Endothelial cell of umbilical vein (primary cell): Measurements from ENCODE around the gene SRGAP3. TPM values are rescaled to one million over a fixed set of nuclear protein-coding genes. Genes with fewer than 3 reads are reported as not detected.

Experiments
- BruUV-seq: library from RNA; stranded (reverse); fragments of 400-500 nt; replicated peaks from 2 replicates; lab custom pipeline; 2021; lab: Mats Ljungman, UMichigan
- CTCF ChIA-PET: fragments of 300-600, 350-600 bp; sonication (Branson Sonifier 250); formaldehyde crosslinking; loops from one replicate; lab custom pipeline; 2021; ENCODE audit warnings: antibody characterized with exemption, inconsistent platforms; lab: Charles Lee
- POLR2A ChIA-PET: fragments of 300-600, 350-600 bp; sonication (Branson Sonifier 250); formaldehyde crosslinking; loops from one replicate; lab custom pipeline; 2021; ENCODE audit warnings: antibody characterized with exemption, inconsistent platforms; lab: Charles Lee
- DNase-seq: peaks from one replicate; pipeline ENCODE4 v3.0.0-alpha.2; 2011; ENCODE audit warnings: low read depth, low spot score
- FAIRE-seq: peaks from 2 replicates; lab custom pipeline; 2011; peaks lifted over from hg19 to GRCh38; lab: Jason Lieb, UNC
- H2AFZ ChIP-seq: 2 replicates; pipeline ENCODE4 v1.6.0; 2012; ENCODE audit warnings: low read depth, low read length, control low read depth, inconsistent platforms
- H3K27ac ChIP-seq: 2 replicates; pipeline ENCODE4 v1.5.1; 2011; ENCODE audit warnings: low read depth, mild to moderate bottlenecking, control low read depth, low read length, moderate library complexity; ENCODE audit not compliant: insufficient read depth
- H3K27me3 ChIP-seq, 2 experiments: 2 replicates each; pipeline versions ENCODE4 v1.6.0 to v1.6.1; 2011; ENCODE audit warnings: low read length in 2 of 2, mixed read lengths in 1 of 2; ENCODE audit not compliant: control insufficient read depth in 2 of 2, insufficient read depth in 2 of 2
- H3K36me3 ChIP-seq, 2 experiments: 2 replicates in 1 of 2; 3 replicates in 1 of 2; pipeline ENCODE4 v1.5.1; 2011; ENCODE audit warnings: low read length in 2 of 2, mild to moderate bottlenecking in 1 of 2, moderate library complexity in 1 of 2; ENCODE audit not compliant: control insufficient read depth in 2 of 2, insufficient read depth in 2 of 2; ENCODE audit errors: extremely low read depth in 1 of 2
- H3K4me1 ChIP-seq: 3 replicates; pipeline ENCODE4 v1.5.1; 2011; ENCODE audit warnings: mild to moderate bottlenecking, low read length; ENCODE audit not compliant: control insufficient read depth, insufficient read depth; ENCODE audit errors: extremely low read depth
- H3K4me2 ChIP-seq: 2 replicates; pipeline ENCODE4 v1.6.1; 2011; ENCODE audit warnings: low read length, control low read depth, mixed read lengths; ENCODE audit not compliant: insufficient read depth
- H3K4me3 ChIP-seq, 3 experiments: fragments of 200-600 bp in 1 of 3; sonication (generic), shearing (Covaris generic) in 1 of 3; replicated peaks in 1 of 3; 2 replicates each; pipeline ENCODE4 v1.5.1; 2011 to 2016; ENCODE audit warnings: control low read depth in 3 of 3, low read length in 3 of 3, mild to moderate bottlenecking in 2 of 3, inconsistent platforms in 1 of 3, low read depth in 1 of 3, moderate library complexity in 1 of 3; ENCODE audit not compliant: insufficient read depth in 1 of 3
- H3K79me2 ChIP-seq: 2 replicates; pipeline ENCODE4 v1.6.0; 2012; ENCODE audit warnings: low read length, inconsistent platforms; ENCODE audit not compliant: control insufficient read depth, insufficient read depth
- H3K9ac ChIP-seq: replicated peaks from 2 replicates; pipeline ENCODE3; 2011; ENCODE audit warnings: low read length, control low read depth; ENCODE audit not compliant: insufficient read depth; ENCODE audit errors: extremely low read depth
- H3K9me1 ChIP-seq: replicated peaks from 3 replicates; pipeline ENCODE4 v1.6.0; 2011; ENCODE audit warnings: mild to moderate bottlenecking, low read length; ENCODE audit not compliant: control insufficient read depth, insufficient read depth; ENCODE audit errors: extremely low read depth
- H3K9me3 ChIP-seq: replicated peaks from 2 replicates; pipeline ENCODE4 v1.5.1; 2012; ENCODE audit warnings: low read length, inconsistent platforms; ENCODE audit not compliant: control insufficient read depth, insufficient read depth
- H4K20me1 ChIP-seq: replicated peaks from 2 replicates; pipeline ENCODE3; 2011; ENCODE audit warnings: mild to moderate bottlenecking, low read length; ENCODE audit not compliant: control insufficient read depth, insufficient read depth; ENCODE audit errors: extremely low read depth
- EZH2 ChIP-seq: IDR thresholded peaks from 2 replicates; pipeline ENCODE4 v1.6.1; 2012; ENCODE audit warnings: borderline replicate concordance, low read depth, mild to moderate bottlenecking, moderate library complexity, low read length, inconsistent platforms; ENCODE audit not compliant: severe bottlenecking
- GATA2 ChIP-seq: IDR thresholded peaks from 2 replicates; pipeline ENCODE4 v1.7.0; 2011; ENCODE audit warnings: low read depth, mild to moderate bottlenecking, moderate library complexity, mixed read lengths, low read length; ENCODE audit not compliant: insufficient read length, insufficient read depth
- MAX ChIP-seq: IDR thresholded peaks from 2 replicates; pipeline ENCODE4 v1.6.1; 2011; ENCODE audit not compliant: insufficient read depth, insufficient read length
- POLR2A ChIP-seq: IDR thresholded peaks from 2 replicates; pipeline ENCODE4 v1.6.1; 2012; ENCODE audit warnings: low read depth, mild to moderate bottlenecking, control low read depth, low read length
- dilution Hi-C: fragments of 300-500 bp; cut with MboI; formaldehyde crosslinking; loops from one replicate; pipeline ENCODE4 v1.15.0; 2019; ENCODE audit warnings: low sequenced_read_pairs; ENCODE audit not compliant: extremely low pct_ligation_motif_present
- intact Hi-C: fragments of 100-400 bp; cut with micrococcal nuclease; formaldehyde crosslinking; loops from one replicate; pipeline ENCODE4 v1.10.0; 2022
- polyA plus RNA-seq, 4 experiments: library from polyadenylated mRNA; depleted of rRNA in 3 of 4; stranded (reverse) in 3 of 4; unstranded in 1 of 4; fragments of >200 nt; gene quantifications; 2 replicates each; pipeline versions ENCODE4 v1.2.1 to v1.2.3, GENCODE V29; 2011 to 2012; ENCODE audit warnings: missing spikeins in 1 of 4
- total RNA-seq: library from RNA; stranded (reverse); gene quantifications from 2 replicates; pipeline ENCODE4 v1.2.3, GENCODE V29; 2021
- TF ChIP-seq, protein P1 (sequence below), 2 donors: IDR thresholded peaks; 1 replicate in 1 of 2; 2 replicates in 1 of 2; pipeline ENCODE4 v1.5.1; 2011; ENCODE audit warnings: low read length in 2 of 2, mild to moderate bottlenecking in 2 of 2, moderate library complexity in 2 of 2, control low read depth in 1 of 2, inconsistent platforms in 1 of 2, low read depth in 1 of 2; ENCODE audit not compliant: insufficient read depth in 1 of 2; ENCODE audit errors: extremely low read depth in 1 of 2

The SRGAP3 gene
- total and polyA plus RNA-seq, 2 donors (not counting 3 experiments of a cell fraction or from before 2014, with no cell fraction given): 0.06 TPM; not detected in 1

DNA sequence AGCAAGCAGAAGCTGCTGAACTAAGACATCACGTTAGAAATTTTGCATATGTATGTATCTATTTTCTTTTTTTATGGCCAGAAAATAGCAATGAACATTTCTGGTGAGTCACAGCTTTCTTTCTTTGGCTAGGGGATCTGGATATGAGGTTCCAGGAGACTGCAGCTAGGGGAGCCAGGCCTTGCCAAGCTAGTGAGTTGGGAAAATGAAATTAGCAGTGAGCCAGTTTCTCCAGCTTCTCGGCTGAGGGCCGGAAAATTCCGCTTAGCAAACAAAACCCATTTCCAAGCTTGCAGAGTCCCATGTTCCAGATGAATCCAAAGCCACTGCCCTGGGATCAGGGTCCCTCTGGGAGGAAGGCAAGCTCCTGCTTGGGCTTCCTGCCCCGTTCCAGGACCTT, 137.6 kb downstream of the SRGAP3 start:
- Histone ChIP-seq H3K4me1 (no peaks in the 10 kb centered on the region), H3K36me3 (no peaks in the 10 kb centered on the region), H3K4me2 (no peak overlapping the region), H3K9me1 (no peaks in the 10 kb centered on the region), H3K79me2 (no peaks in the 10 kb centered on the region), H4K20me1 (no peaks in the 10 kb centered on the region), H2AFZ (no peak overlapping the region), H3K9ac (no peak overlapping the region), H3K4me3 (no peak overlapping the region), H3K27ac (no peak overlapping the region), H3K9me3 (no peaks in the 10 kb centered on the region), H3K27me3 (no peaks in the 10 kb centered on the region)
- TF ChIP-seq EZH2 (no peak), GATA2 (no peak), MAX (no peak)
- POLR2A ChIA-PET: no interaction called here
- CTCF ChIA-PET: interaction anchor here (1.1 kb wide), 1 partner anchor 142 kb away, joined by 3 read pairs; no protein-coding TSS in a partner anchor
- FAIRE-seq (no peak), DNase-seq (no peak)
- no TSS peak for BruUV-seq
- dilution Hi-C loops: no loop called here
- intact Hi-C loops: no loop called here

- Histone ChIP-seq H2AFZ (no peak overlapping the region), H3K36me3 (no peaks in the 10 kb centered on the region), H3K27ac (no peak overlapping the region), H3K79me2 (no peaks in the 10 kb centered on the region), H3K4me2 (no peak overlapping the region), H4K20me1 (no peaks in the 10 kb centered on the region), H3K27me3 (no peaks in the 10 kb centered on the region), H3K9ac (no peak overlapping the region), H3K9me3 (no peaks in the 10 kb centered on the region), H3K9me1 (no peaks in the 10 kb centered on the region), H3K4me1 (no peaks in the 10 kb centered on the region), H3K4me3 (no peak overlapping the region)
- dilution Hi-C loops (no loop called here), intact Hi-C loops (no loop called here)
- TF ChIP-seq GATA2 (no peak), POLR2A (no peak)
- TF ChIP-seq, protein P1, sequence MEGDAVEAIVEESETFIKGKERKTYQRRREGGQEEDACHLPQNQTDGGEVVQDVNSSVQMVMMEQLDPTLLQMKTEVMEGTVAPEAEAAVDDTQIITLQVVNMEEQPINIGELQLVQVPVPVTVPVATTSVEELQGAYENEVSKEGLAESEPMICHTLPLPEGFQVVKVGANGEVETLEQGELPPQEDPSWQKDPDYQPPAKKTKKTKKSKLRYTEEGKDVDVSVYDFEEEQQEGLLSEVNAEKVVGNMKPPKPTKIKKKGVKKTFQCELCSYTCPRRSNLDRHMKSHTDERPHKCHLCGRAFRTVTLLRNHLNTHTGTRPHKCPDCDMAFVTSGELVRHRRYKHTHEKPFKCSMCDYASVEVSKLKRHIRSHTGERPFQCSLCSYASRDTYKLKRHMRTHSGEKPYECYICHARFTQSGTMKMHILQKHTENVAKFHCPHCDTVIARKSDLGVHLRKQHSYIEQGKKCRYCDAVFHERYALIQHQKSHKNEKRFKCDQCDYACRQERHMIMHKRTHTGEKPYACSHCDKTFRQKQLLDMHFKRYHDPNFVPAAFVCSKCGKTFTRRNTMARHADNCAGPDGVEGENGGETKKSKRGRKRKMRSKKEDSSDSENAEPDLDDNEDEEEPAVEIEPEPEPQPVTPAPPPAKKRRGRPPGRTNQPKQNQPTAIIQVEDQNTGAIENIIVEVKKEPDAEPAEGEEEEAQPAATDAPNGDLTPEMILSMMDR (IDR thresholded peaks at IDR 0.05; ENCODE audit: extremely low read depth in 1 of 2, insufficient read depth in 1 of 2, low read depth in 1 of 2, low read length in 2 of 2): peak in 1 of 2 donors; percentile 4
- DNase-seq (no peak), FAIRE-seq (no peak)
- no TSS peak for BruUV-seq
- POLR2A ChIA-PET: no interaction called here
- CTCF ChIA-PET: no interaction called here
Measured at GRCh38 chr3:9111417-9111816, 138.0 kb downstream of the SRGAP3 start.
